ENCODE measurements around the gene UVRAG.

GRCh38 chr11:75919525-75919924 lies 104.5 kb downstream of the UVRAG start:
- no peak for TF ChIP-seq GABPA (IDR thresholded peaks at IDR 0.05 in 1 of 2, conservative IDR thresholded peaks at IDR 0.05 in 1 of 2)
- no peak for TF ChIP-seq TAF1 (conservative IDR thresholded peaks at IDR 0.05)
- TF ChIP-seq RAD21 (IDR thresholded peaks at IDR 0.05) = no peak
- no peak for TF ChIP-seq CTCF (IDR thresholded peaks at IDR 0.05; ENCODE audit: low read depth, low read length, missing input control)
- no peak for TF ChIP-seq YY1 (IDR thresholded peaks at IDR 0.05)
- TF ChIP-seq ZBTB33 (IDR thresholded peaks at IDR 0.05) = no peak
- no peak for TF ChIP-seq EGR1 (IDR thresholded peaks at IDR 0.05; ENCODE audit: low read depth in 2 of 2)
- TF ChIP-seq ATF3 (IDR thresholded peaks at IDR 0.05) = no peak
- TF ChIP-seq REST (IDR thresholded peaks at IDR 0.05) = no peak
- no peak for TF ChIP-seq SP1 (IDR thresholded peaks at IDR 0.05)
- TF ChIP-seq MAX (IDR thresholded peaks at IDR 0.05) = no peak
- no peak for TF ChIP-seq HNF4G (IDR thresholded peaks at IDR 0.05)
- TF ChIP-seq NR2F2 (IDR thresholded peaks at IDR 0.05) = no peak
